ENCODE measurements around the gene HOXB9.

HOXB9 gene

GRCh38 chr17:48594538-48595277, 31.4 kb downstream of the HOXB9 start:
- DNase-seq: no peak

DNA sequence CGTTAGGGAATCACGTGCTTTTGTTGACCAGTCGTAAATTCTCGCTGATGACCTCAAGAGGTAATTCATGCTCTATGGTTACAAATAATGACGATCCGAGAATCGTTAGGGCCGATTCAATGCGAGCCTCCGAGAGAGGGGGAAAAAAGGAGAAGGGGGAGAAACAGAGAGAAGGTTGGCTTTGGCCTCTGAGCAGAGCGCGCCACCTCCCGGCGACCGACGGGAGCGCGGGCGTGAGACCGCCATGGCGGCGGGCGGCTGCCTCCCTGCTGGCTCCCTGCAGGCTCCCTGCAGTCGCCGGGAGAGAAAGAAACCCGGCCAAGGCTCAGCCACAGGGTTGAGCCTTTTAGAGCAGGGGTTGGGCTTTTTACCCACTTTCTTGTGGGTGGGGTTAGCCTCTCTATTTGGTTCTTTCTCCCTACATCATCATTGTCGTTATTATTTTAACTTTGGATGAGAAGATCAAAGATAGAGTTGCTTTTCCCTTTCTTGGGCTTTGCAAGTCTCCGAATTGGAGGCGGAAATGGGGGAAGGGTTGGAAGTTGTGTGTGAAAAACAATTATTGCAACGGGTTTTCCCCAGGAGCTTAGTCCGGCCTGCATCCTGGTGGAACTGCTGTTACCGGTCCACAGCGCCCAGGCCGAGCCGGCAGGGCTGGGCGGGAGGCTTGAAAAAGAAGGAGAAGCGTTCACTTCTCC, 32.2 kb downstream of the HOXB9 start:
- peak; percentile 70 for DNase-seq

- DNase-seq: no peak
Observed at GRCh38 chr17:48593126-48593829, 32.9 kb downstream of the HOXB9 start, which contains the start of gene HOXB5. Gene HOXB5 (minus strand): TSS chr17:48593779. CDS start chr17:48593682, 97 bp downstream.

- no peak for DNase-seq
Observed at GRCh38 chr17:48592577-48592976, 33.6 kb downstream of the HOXB9 start.

- DNase-seq: no peak
Observed at GRCh38 chr17:48592057-48592514, 34.1 kb downstream of the HOXB9 start.

- DNase-seq: no peak
Observed at GRCh38 chr17:48591255-48592056, 34.7 kb downstream of the HOXB9 start.

GRCh38 chr17:48590607-48591161, 35.5 kb downstream of the HOXB9 start:
- no peak for DNase-seq

GRCh38 chr17:48589831-48590606, 36.1 kb downstream of the HOXB9 start, which contains the start of gene HOXB3:
Gene HOXB3 (minus strand): TSS chr17:48590241. CDS start chr17:48552474, 37,767 bp downstream.
- DNase-seq: no peak

- DNase-seq: no peak
Observed at GRCh38 chr17:48589060-48589830, 36.9 kb downstream of the HOXB9 start.

DNA sequence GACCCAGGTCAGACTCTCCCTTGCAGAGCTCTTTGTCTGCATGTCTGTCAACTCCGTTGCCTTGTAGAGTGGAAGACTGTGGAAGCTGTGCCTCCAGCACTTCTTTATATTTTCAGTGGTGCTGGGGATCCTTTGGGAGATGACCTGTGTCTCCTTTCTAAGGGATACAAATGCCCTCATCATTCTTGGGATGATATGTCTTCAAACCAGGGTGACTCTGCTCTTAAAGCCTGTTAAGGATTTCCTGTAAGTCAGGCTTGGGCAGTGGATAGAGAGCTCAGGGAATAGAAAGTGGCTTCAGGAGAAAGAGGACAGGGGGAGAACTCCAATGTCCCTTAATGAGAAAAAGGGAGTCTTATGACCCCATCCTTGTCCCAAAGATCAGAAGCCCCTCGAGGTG, 37.6 kb downstream of the HOXB9 start:
- no peak for DNase-seq

GRCh38 chr17:48588074-48588415, 38.1 kb downstream of the HOXB9 start:
- DNase-seq: no peak

DNA sequence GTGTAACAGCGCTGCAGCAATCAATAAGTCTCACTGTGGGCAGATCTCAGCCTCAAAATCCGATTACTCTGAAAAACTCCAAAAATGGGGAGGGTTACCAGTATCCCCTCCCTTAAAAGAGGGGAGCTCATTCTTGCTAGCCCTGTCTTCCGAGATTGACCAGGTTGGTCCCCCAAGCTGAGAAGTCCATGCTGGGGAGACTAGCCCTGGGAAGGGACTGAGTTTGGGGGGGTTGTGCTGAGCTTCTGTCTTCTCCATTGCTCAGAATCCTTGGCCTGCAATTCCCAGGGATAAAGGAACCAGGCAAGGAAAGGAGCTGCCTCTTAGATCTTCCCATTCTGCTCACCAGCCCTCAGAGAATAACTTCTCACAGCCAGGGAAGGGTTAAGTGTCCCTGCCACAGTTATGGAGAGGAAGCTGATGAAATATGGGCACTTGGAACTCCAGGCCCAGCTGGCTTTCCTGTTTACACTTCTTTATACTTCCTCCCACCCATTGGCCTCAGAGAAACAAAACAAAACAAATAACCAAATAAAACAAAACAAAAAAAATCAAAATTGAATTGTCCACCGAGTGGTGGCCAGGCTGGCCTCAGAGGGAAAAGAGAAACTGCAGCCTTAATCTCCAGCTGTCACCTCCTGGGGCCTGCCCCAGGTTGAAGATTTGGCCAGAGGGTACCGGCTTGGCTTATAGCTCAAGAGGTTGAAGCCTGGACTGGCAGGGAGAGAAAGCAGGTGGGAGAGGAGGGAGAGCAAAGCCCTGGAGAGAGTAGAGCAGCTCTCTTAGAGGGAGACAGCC, 38.7 kb downstream of the HOXB9 start:
- no peak for DNase-seq

DNA sequence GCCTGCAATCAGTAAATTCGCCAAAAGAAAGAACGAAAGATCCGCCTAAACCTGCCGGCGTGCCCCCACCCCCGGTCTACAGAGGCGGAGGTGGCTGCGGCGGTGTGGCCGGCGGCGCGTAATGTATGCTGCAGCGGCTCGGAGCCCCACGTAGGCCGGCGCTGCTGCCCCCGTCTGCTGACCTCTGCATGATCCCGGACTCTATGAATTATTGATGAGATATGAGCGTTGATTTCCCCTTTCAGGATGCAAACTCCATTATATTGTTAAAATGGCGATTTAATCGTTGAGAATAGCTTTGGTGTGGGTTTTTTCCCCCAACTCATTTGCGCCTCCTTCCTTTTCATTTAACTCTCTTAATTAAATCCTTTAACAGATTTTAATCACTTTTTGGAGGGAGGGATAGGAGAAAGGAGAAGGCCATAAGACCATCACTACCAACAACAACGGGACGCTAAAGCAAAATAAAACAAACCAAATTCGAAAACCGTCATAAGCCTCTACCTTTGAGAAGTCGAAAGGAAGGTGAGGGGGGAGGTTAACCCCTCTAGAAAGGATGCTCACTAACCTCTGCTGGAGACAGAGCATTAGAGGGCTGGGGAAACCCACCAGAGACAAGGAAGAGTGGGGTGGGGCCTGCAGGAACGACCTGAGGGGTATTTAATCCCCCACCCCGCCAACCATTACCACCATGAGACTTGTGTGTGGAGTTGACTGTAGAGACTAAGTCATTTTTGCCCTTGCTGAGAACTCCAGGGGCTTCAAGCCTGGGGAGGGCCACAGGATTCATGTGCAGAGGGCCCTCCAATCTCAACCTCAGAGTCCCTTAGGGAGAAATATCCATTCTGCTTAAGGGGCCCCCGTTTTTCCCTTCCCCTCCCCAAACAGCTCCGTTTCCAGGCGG, 39.6 kb downstream of the HOXB9 start:
- no peak for DNase-seq

DNA sequence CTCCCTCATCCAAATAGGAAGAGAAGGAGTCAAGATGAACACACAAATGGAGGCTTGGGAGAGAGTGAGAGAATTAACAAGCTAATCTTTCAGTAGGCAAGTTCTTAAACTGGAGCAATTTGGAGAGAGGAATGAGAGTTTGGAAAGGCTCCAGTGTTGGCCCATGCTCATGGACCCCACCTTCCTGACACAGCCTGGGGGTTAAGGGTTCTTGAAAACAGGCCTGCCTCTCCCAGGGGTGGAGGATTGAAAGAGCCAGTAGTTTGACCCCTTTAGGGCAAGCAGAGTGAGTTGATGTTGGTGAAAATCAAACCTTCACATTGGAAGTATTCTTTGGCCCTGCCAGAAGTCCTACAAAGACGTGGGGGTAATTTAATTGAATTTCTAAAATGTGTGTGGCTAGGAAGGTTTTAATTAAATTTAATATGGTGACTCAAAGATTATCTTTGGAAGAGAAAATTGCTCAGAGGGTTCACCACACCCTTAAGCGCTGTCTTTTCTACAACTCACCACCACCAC, 41.9 kb downstream of the HOXB9 start:
- DNase-seq: no peak

- DNase-seq: no peak
Observed at GRCh38 chr17:48583708-48584222, 42.4 kb downstream of the HOXB9 start.

DNA sequence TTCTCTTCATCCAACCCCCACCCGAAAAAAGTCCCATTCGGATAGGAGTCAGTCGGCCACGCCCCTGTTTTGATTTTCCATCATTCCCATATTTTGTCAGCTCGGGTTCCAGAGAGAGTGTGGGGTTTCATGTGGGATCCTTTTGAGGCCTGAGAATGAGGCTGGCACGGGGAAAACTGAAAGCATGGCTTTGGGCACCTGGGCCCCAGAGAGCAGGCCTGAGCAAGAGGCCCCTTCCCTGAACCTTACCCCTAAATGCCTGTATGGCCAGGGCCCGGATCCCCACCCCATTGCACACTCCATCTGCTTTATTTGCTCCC, 43.4 kb downstream of the HOXB9 start:
- no peak for DNase-seq

DNA sequence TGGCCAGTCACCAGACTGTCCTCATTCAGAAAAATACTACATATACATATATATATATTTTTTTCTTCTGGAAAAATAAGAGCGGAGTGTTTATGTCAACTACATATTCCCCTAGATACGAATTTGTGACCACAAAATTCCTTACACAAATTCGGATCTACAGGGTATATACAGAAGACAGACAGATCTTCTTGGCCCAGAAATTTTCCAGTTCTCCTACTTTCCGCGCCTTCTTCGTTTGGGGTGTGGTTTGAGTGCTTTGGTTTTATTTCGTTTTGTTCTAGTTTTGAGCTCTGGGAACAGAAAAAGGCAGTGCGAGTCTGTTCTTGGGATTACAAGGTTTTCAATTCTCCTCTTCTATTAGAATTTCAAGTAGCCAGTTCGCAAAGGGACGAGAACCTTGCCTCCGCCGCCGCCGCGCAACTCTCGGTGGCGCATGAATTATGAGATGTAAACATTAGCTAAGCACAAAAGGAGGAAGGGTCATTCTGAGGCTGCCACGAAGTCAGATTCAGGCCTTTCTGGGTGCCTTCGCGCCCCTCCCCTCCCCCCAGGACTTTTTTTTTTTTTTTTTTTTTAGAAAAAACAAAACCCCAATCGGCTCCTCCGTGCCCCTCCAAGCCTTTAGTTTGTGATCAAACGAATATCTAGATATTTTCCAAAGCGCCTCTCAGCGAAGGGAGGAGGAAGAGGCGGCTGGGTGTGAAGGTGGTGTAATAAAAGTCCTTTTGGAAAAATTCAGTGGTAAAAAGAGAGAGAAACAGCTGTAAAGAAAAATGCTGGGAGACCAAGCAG, 46.2 kb downstream of the HOXB9 start:
- no peak for DNase-seq

GRCh38 chr17:48579471-48579759, 46.7 kb downstream of the HOXB9 start:
- DNase-seq: no peak

All from CD4-positive, alpha-beta T cell treated with Interleukin-4 for 4 hours (primary cell).